ENCODE measurements around the gene CXCR4.
"Not testable (repeated sequence)": the region's sequence is repeated elsewhere in the genome, so short reads cannot be mapped to it uniquely, and the experiment has no call there.

DNA sequence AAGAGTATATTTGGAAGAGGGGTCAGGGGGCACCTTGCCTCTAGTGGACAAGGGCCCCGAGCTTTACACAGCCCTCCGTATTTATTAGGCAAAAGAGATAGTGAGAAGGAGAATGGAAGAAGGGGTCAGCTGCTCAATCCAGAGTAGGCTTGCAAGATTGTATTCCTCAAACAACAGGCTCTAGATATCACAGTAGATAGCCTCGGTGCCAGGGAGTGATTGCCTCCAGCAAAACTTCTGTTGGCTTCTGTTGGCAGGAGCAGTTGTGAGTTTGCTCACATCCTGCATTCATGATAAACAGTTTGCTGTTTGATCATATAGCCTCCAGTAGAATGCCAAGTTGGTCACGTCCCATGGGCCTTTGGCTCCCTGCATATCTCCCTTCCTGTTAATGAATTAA, 46.1 kb downstream of the CXCR4 start:
- TF ChIP-seq, protein P1, sequence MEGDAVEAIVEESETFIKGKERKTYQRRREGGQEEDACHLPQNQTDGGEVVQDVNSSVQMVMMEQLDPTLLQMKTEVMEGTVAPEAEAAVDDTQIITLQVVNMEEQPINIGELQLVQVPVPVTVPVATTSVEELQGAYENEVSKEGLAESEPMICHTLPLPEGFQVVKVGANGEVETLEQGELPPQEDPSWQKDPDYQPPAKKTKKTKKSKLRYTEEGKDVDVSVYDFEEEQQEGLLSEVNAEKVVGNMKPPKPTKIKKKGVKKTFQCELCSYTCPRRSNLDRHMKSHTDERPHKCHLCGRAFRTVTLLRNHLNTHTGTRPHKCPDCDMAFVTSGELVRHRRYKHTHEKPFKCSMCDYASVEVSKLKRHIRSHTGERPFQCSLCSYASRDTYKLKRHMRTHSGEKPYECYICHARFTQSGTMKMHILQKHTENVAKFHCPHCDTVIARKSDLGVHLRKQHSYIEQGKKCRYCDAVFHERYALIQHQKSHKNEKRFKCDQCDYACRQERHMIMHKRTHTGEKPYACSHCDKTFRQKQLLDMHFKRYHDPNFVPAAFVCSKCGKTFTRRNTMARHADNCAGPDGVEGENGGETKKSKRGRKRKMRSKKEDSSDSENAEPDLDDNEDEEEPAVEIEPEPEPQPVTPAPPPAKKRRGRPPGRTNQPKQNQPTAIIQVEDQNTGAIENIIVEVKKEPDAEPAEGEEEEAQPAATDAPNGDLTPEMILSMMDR (conservative IDR thresholded peaks at IDR 0.05 in 1 of 2, IDR thresholded peaks at IDR 0.05 in 1 of 2; ENCODE audit: extremely low read depth in 1 of 2, insufficient read depth in 1 of 2, low read depth in 1 of 2, low read length in 2 of 2) = not testable (repeated sequence)
- TF ChIP-seq EZH2 (IDR thresholded peaks at IDR 0.05; ENCODE audit: borderline replicate concordance, low read length) = not testable (repeated sequence)
